AG04450 (cell line): ENCODE data around the gene RAB11FIP3. TPM values are rescaled to one million over a fixed set of nuclear protein-coding genes. Genes with fewer than 3 reads are reported as not detected.

Source experiments
- CTCF ChIA-PET: fragments of 300-600, 350-600 bp; formaldehyde crosslinking; extraction: SDS; loops from one replicate; lab custom pipeline; 2022; ENCODE audit warnings: antibody characterized with exemption, inconsistent platforms; lab: Charles Lee
- POLR2A ChIA-PET: fragments of 350-600 bp; formaldehyde crosslinking; extraction: SDS; loops from one replicate; lab custom pipeline; 2021; ENCODE audit warnings: antibody characterized with exemption, inconsistent platforms; lab: Yijun Ruan, JAX
- DNase-seq: peaks from one replicate; pipeline ENCODE4 v3.0.0-alpha.2; 2011; ENCODE audit warnings: low read depth, low spot score
- H3K27ac ChIP-seq: one replicate; pipeline ENCODE4 v1.5.1; 2012; ENCODE audit warnings: low read depth, low read length, control low read depth
- H3K27me3 ChIP-seq: one replicate; pipeline ENCODE4 v1.6.0; 2012; ENCODE audit warnings: low read length; ENCODE audit not compliant: control insufficient read depth, insufficient read depth
- H3K4me3 ChIP-seq: 2 replicates; pipeline ENCODE4 v1.5.1; 2011; ENCODE audit warnings: mild to moderate bottlenecking, low read depth, low read length, control low read depth
- H3K9me3 ChIP-seq: 2 replicates; pipeline ENCODE4 v1.5.1; 2012; ENCODE audit warnings: low read length; ENCODE audit not compliant: control insufficient read depth, insufficient read depth
- polyA plus RNA-seq: library from polyadenylated mRNA; depleted of rRNA; stranded (reverse); fragments of >200 nt; gene quantifications from 2 replicates; pipeline ENCODE4 v1.2.3, GENCODE V29; 2011
- TF ChIP-seq, protein P1 (sequence below): IDR thresholded peaks from 2 replicates; pipeline ENCODE4 v1.5.1; 2011; ENCODE audit warnings: low read depth, low read length, control low read depth, inconsistent platforms

Gene RAB11FIP3
- polyA plus RNA-seq, 1 experiment: 6.9 TPM

GRCh38 chr16:519841-520687, 94.6 kb downstream of the RAB11FIP3 start:
- H3K27ac ChIP-seq: no peak overlapping the region
- no peak for DNase-seq
- no peak overlapping the region for H3K4me3 ChIP-seq
- H3K27me3 ChIP-seq: no peaks in the 10 kb centered on the region
- H3K9me3 ChIP-seq: no peaks in the 10 kb centered on the region; the same call in 1 of the 2 replicates
- TF ChIP-seq, protein P1, sequence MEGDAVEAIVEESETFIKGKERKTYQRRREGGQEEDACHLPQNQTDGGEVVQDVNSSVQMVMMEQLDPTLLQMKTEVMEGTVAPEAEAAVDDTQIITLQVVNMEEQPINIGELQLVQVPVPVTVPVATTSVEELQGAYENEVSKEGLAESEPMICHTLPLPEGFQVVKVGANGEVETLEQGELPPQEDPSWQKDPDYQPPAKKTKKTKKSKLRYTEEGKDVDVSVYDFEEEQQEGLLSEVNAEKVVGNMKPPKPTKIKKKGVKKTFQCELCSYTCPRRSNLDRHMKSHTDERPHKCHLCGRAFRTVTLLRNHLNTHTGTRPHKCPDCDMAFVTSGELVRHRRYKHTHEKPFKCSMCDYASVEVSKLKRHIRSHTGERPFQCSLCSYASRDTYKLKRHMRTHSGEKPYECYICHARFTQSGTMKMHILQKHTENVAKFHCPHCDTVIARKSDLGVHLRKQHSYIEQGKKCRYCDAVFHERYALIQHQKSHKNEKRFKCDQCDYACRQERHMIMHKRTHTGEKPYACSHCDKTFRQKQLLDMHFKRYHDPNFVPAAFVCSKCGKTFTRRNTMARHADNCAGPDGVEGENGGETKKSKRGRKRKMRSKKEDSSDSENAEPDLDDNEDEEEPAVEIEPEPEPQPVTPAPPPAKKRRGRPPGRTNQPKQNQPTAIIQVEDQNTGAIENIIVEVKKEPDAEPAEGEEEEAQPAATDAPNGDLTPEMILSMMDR: no peak
- ChIA-PET CTCF (no interaction called here), POLR2A (no interaction called here)

DNA sequence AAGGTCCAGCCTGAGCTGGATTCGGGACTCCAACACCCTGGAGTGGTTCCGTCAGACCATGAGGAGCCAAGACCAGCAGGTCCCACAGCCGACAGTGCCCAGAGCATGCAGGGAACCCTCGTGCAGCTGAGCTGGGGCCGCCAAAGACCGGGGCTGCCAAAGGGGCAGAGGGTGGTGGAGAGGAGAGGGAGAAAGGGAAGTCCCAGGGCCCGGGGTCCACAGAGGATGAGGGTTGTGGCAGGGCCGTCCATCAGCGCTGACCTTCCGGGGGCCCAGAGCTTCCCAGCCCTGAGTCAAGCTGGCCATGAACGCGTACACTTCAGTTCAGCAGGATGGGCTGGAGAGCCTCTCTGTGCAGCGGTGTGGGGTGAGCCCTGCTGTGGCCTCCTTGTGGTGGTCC, 95.4 kb downstream of the RAB11FIP3 start:
- POLR2A ChIA-PET: no interaction called here
- no peak for DNase-seq
- no peaks in the 10 kb centered on the region for H3K27me3 ChIP-seq
- H3K9me3 ChIP-seq: no peaks in the 10 kb centered on the region; the same call in 1 of the 2 replicates
- CTCF ChIA-PET: no interaction called here
- no peak overlapping the region for H3K27ac ChIP-seq
- no peak overlapping the region for H3K4me3 ChIP-seq
- TF ChIP-seq, protein P1: no peak

- TF ChIP-seq, protein P1: no peak
- Histone ChIP-seq H3K9me3 (no peaks in the 10 kb centered on the region; the same call in 1 of the 2 replicates), H3K27me3 (no peaks in the 10 kb centered on the region), H3K27ac (no peak overlapping the region), H3K4me3 (no peak overlapping the region)
- no peak for DNase-seq
- CTCF ChIA-PET: interaction anchor here (0.6 kb wide), 1 partner anchor 1290 kb away, joined by 3 read pairs; no protein-coding TSS in a partner anchor
- POLR2A ChIA-PET: no interaction called here
Measured at GRCh38 chr16:521381-522210, 96.1 kb downstream of the RAB11FIP3 start.

DNA sequence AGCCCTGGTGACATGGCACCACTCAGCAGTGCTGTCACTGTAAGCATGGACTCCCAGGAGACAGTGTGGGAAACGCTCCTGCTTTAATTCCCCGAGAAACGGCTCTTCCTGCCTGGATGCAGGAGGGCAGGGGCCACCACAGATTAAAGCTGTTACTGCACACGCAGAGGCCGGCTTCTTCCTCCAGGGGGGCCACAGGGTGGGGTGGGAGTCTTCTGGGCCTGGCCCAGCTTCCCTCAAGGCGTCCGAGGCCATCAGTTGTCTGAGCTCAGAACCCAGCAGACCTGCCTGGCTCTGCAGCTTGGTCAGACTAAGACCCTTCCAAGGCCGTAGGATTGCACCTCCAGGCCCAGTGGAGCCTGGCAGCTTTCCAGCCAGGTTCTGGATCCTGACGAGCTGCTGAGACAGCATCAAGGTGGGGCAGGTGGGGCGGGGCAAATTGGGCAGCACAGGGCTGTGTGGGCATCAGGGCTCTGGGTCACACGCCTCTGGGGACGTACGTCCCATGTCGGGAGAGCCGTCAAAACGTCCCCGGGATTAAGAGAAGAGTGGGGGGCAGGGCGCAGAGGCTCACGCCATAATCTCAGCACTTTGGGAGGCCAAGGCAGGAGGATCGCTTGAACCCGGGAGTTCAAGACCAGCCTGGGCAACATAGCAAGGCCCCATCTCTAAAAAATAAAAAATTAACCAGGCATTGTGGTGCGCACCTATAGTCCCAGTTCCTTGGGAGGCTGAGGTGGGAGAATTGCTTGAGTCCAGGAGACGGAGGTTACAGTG, 97.1 kb downstream of the RAB11FIP3 start:
- no peak overlapping the region for H3K4me3 ChIP-seq
- TF ChIP-seq, protein P1: no peak
- no peak for DNase-seq
- ChIA-PET CTCF (interaction anchor here (0.6 kb wide), 1 partner anchor 1289 kb away, joined by 3 read pairs; no protein-coding TSS in a partner anchor), POLR2A (no interaction called here)
- H3K9me3 ChIP-seq: no peaks in the 10 kb centered on the region; the same call in 1 of the 2 replicates
- no peaks in the 10 kb centered on the region for H3K27me3 ChIP-seq
- no peak overlapping the region for H3K27ac ChIP-seq
